ENCODE data around the gene MUC3A.

The MUC3A gene

GRCh38 chr7:100965045-100965722 is 15.8 kb downstream of the MUC3A start:
- H3K4me1 ChIP-seq: peaks cover 0 to 5% (median 0%) of the 10 kb centered on the region in 10 experiments; a peak in 3 of 20 replicates
- H3K27ac ChIP-seq: no peak overlapping the region
- no peak overlapping the region for H3K9ac ChIP-seq
- no peaks in the 10 kb centered on the region for H3K36me3 ChIP-seq
- no peak overlapping the region for H3K4me2 ChIP-seq
- H3K27me3 ChIP-seq: peaks cover 42 to 67% (median 55%) of the 10 kb centered on the region in 11 experiments
- H3K9me3 ChIP-seq (replicated peaks in 1 of 11): peaks cover 0 to 10% (median 0%) of the 10 kb centered on the region in 11 experiments; a peak in 4 of 22 replicates
- peaks cover 0 to 23% (median 0%) of the 10 kb centered on the region in 11 experiments; a peak in 8 of 22 replicates for H4K20me1 ChIP-seq
- no peak overlapping the region for H3K4me3 ChIP-seq
- TF ChIP-seq Cebpa-rat (IDR thresholded peaks at IDR 0.05): no peak

GRCh38 chr7:100965723-100966541 is 16.6 kb downstream of the MUC3A start:
- no peaks in the 10 kb centered on the region for H3K36me3 ChIP-seq
- no peak overlapping the region for H3K4me3 ChIP-seq
- H3K9me3 ChIP-seq (replicated peaks in 1 of 11): peaks cover 0 to 10% (median 0%) of the 10 kb centered on the region in 11 experiments; a peak in 4 of 22 replicates
- peak overlapping the region in 2 of 11 experiments; percentile 1 to 14; a peak in 2 of 22 replicates for H3K4me2 ChIP-seq
- no peak overlapping the region for H3K27ac ChIP-seq
- peaks cover 0 to 5% (median 0%) of the 10 kb centered on the region in 10 experiments; a peak in 3 of 20 replicates for H3K4me1 ChIP-seq
- no peak for TF ChIP-seq Cebpa-rat (IDR thresholded peaks at IDR 0.05)
- peaks cover 0 to 19% (median 0%) of the 10 kb centered on the region in 11 experiments; a peak in 8 of 22 replicates for H4K20me1 ChIP-seq
- H3K27me3 ChIP-seq: peaks cover 42 to 67% (median 55%) of the 10 kb centered on the region in 11 experiments
- no peak overlapping the region for H3K9ac ChIP-seq

GRCh38 chr7:100966542-100967291 is 17.4 kb downstream of the MUC3A start:
- Histone ChIP-seq H3K9me3 (replicated peaks in 1 of 11) (peaks cover 0 to 10% (median 0%) of the 10 kb centered on the region in 11 experiments; a peak in 4 of 22 replicates), H3K9ac (no peak overlapping the region), H3K27me3 (peaks cover 42 to 67% (median 55%) of the 10 kb centered on the region in 11 experiments), H3K36me3 (no peaks in the 10 kb centered on the region), H3K27ac (no peak overlapping the region), H4K20me1 (peaks cover 0 to 19% (median 0%) of the 10 kb centered on the region in 11 experiments; a peak in 6 of 22 replicates), H3K4me3 (no peak overlapping the region), H3K4me2 (peak overlapping the region in 1 of 11 experiments; percentile 1; a peak in 1 of 22 replicates), H3K4me1 (peaks cover 0 to 5% (median 0%) of the 10 kb centered on the region in 10 experiments; a peak in 3 of 20 replicates)
- TF ChIP-seq Cebpa-rat (IDR thresholded peaks at IDR 0.05): no peak

- Histone ChIP-seq H3K4me1 (peaks cover 0 to 9% (median 0%) of the 10 kb centered on the region in 10 experiments; a peak in 6 of 20 replicates), H3K27me3 (peaks cover 42 to 67% (median 55%) of the 10 kb centered on the region in 11 experiments), H3K27ac (no peak overlapping the region), H4K20me1 (peaks cover 0 to 19% (median 0%) of the 10 kb centered on the region in 11 experiments; a peak in 6 of 22 replicates), H3K4me2 (no peak overlapping the region), H3K4me3 (no peak overlapping the region), H3K36me3 (no peaks in the 10 kb centered on the region), H3K9ac (no peak overlapping the region), H3K9me3 (replicated peaks in 1 of 11) (peaks cover 0 to 10% (median 0%) of the 10 kb centered on the region in 11 experiments; a peak in 4 of 22 replicates)
- TF ChIP-seq Cebpa-rat (IDR thresholded peaks at IDR 0.05): no peak
These were observed 18.0 kb downstream of the MUC3A start for GRCh38 chr7:100967292-100967863.

GRCh38 chr7:100968031-100968430 is 18.7 kb downstream of the MUC3A start:
- peaks cover 0 to 19% (median 0%) of the 10 kb centered on the region in 11 experiments; a peak in 6 of 22 replicates for H4K20me1 ChIP-seq
- H3K4me1 ChIP-seq: peaks cover 0 to 9% (median 0%) of the 10 kb centered on the region in 10 experiments; a peak in 6 of 20 replicates
- no peak overlapping the region for H3K4me3 ChIP-seq
- TF ChIP-seq Cebpa-rat (IDR thresholded peaks at IDR 0.05): no peak
- peaks cover 0 to 10% (median 0%) of the 10 kb centered on the region in 11 experiments; a peak in 4 of 22 replicates for H3K9me3 ChIP-seq (replicated peaks in 1 of 11)
- H3K36me3 ChIP-seq: no peaks in the 10 kb centered on the region
- H3K4me2 ChIP-seq: no peak overlapping the region
- no peak overlapping the region for H3K9ac ChIP-seq
- peaks cover 42 to 67% (median 55%) of the 10 kb centered on the region in 11 experiments for H3K27me3 ChIP-seq
- no peak overlapping the region for H3K27ac ChIP-seq

- Histone ChIP-seq H3K27me3 (peaks cover 42 to 64% (median 55%) of the 10 kb centered on the region in 11 experiments), H3K9me3 (replicated peaks in 1 of 11) (peaks cover 0 to 10% (median 1%) of the 10 kb centered on the region in 11 experiments; a peak in 7 of 22 replicates), H3K36me3 (no peaks in the 10 kb centered on the region), H3K27ac (no peak overlapping the region), H3K4me1 (peaks cover 0 to 9% (median 0%) of the 10 kb centered on the region in 10 experiments; a peak in 6 of 20 replicates), H4K20me1 (peaks cover 0 to 19% (median 0%) of the 10 kb centered on the region in 11 experiments; a peak in 6 of 22 replicates), H3K4me3 (no peak overlapping the region), H3K9ac (no peak overlapping the region), H3K4me2 (no peak overlapping the region)
- TF ChIP-seq Cebpa-rat (IDR thresholded peaks at IDR 0.05): no peak
These were observed 19.3 kb downstream of the MUC3A start for GRCh38 chr7:100968650-100969049.

GRCh38 chr7:100969066-100969615 is 19.8 kb downstream of the MUC3A start, which contains the start of gene MUC12:
TSS of gene MUC12 (plus strand) at chr7:100969565. CDS start at chr7:100969623, 58 bp downstream.
- Histone ChIP-seq H3K4me3 (no peak within 1 kb of the TSS), H3K9ac (no peak within 1 kb of the TSS), H3K9me3 (replicated peaks in 1 of 11) (peaks cover 3 to 14% (median 6%) of the 10 kb centered on the region in 11 experiments; a peak in 12 of 22 replicates), H3K4me1 (peaks cover 0 to 9% (median 0%) of the 10 kb centered on the region in 10 experiments; a peak in 6 of 20 replicates), H3K4me2 (no peak within 1 kb of the TSS), H3K36me3 (no peaks in the 10 kb centered on the region), H4K20me1 (peaks cover 0 to 19% (median 0%) of the 10 kb centered on the region in 11 experiments; a peak in 6 of 22 replicates), H3K27ac (no peak within 1 kb of the TSS), H3K27me3 (peaks cover 42 to 59% (median 52%) of the 10 kb centered on the region in 11 experiments)
- no peak for TF ChIP-seq Cebpa-rat (IDR thresholded peaks at IDR 0.05)
